Activated effector memory CD4-positive, alpha-beta T cell treated with Interleukin-2 at 50 U/mL for 16 hours (primary cell): Measurements from ENCODE around the gene OTULIN.

Experiments
- DNase-seq: peaks from one replicate; pipeline ENCODE4 v3.0.0-alpha.2; 2020

The OTULIN gene

GRCh38 chr5:14699159-14699558 lies 34.6 kb downstream of the OTULIN start:
- DNase-seq: no peak

GRCh38 chr5:14699807-14700400 lies 35.4 kb downstream of the OTULIN start:
- DNase-seq: no peak

DNA sequence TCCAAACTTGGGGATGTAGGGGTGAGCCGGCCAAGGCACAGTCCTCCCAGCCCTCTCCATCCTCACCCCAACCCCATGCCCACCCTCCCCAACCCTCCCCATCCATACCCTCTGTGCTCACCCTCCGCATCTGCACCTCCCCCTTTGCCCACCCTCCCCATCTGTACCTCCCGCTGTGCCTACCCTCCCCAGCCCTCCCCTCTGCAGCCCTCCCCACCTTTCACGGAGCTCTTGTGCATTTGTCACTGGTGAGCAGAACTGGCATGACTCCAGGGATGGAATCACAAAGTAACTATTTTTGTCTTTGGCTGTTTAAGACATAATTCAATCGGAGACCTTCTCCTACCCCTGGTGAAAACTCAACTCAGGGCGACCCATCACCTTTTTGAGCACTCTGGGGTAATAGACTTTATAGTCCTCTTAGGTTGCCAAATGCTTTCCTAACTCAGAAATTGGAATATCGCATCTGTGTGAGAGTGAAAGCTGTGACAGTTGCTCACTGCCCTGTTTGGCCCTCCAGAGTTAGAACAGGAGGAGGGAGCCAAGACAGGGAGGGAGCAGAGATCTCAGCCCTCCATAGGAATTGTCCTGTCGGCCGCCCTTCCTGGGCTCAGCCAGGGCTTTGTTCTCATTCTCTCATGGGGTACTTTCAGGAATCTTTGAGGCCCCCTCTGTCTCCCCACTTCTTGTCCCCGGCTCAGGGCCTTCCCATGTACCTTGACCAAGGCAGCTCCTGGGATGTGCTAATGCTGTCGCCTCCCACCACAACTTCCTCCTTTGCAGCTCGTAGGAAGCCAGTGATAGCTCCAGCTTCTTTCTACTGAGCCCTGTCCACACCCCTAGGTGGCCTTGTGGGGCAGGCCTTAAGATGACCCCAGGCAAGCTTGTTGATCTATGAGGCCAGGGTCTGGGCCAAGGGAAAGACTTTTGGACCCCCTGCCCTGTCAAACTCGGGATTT lies 36.2 kb downstream of the OTULIN start:
- DNase-seq: no peak

DNA sequence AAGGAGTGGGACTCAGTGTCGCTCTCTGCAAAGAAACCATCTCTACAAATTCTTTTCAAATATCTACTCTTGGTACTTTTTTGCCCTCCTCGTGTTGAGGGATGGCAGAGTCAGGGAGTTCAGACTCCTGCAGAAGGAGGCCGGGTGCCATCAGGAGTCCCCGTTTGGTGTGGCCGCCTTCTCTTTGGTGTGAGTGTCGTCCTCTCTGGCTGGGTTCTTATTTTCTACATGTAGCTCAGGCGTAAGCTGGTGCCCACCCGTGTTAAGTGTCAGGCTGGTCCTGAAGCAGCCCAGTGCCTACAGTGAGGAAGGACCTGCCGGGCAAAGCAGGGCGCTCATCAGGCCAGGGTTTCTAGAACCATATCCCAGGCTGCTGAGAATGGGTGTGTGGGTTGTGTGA lies 37.0 kb downstream of the OTULIN start:
- DNase-seq: no peak

DNA sequence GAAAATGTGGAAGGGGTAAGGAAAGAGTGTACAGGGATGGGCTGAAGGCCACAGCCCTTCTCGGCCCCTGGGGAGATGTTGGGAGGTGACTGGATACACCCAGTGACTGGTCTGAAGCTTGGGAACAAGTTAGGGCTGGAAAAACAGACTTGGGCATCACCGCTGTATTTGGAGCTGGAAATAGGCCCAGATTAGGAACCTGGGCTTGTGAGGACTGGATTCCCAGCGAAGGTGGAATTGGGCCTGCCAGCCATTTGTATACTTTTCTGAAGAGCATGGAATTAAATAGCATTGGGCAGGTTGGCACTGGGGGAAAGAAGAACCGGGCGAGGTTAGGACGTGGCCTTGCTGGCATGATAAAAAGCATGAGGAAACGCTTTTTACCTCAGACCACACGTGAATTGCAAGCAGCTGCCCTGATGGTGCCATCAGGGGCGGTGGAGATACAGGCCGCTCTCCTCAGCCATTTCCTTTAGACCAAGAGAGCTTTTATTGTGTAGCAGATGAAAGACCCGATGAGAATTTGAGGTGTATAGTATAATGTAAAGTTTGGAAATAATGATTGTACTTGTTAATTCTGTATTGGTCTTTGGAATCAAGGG lies 37.8 kb downstream of the OTULIN start:
- DNase-seq: no peak

- no peak for DNase-seq
Observed at GRCh38 chr5:14705556-14705955, 41.0 kb downstream of the OTULIN start.

- DNase-seq: peak; percentile 28
Observed at GRCh38 chr5:14706615-14707021, 42.1 kb downstream of the OTULIN start.

- DNase-seq: no peak
Observed at GRCh38 chr5:14707811-14708390, 43.4 kb downstream of the OTULIN start.

DNA sequence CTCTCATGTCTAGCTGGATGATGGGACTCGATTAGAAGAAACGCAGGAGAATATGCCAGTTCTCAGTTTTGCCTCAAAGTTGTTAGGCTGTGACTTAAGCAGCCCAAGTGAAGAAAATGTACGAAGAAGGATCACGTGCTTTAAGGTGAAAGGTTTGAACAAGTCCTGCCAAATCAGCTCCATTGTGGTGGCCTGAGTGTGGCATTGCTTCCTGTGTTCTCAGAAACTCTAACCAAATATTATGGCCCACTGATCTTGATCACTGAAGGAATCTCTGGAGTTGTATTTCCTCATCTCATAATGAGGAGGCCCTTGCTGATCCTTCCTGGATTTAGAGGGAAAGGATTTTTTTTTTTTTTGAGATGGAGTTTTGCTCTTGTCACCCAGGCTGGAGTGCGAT lies 44.0 kb downstream of the OTULIN start:
- DNase-seq: no peak

GRCh38 chr5:14710313-14710994 lies 45.9 kb downstream of the OTULIN start:
- DNase-seq: no peak

- DNase-seq: no peak
Observed at GRCh38 chr5:14712131-14712530, 47.6 kb downstream of the OTULIN start.

GRCh38 chr5:14712666-14713065 lies 48.1 kb downstream of the OTULIN start:
- DNase-seq: no peak

- DNase-seq: no peak
Observed at GRCh38 chr5:14713476-14714390, 49.2 kb downstream of the OTULIN start.

- no peak for DNase-seq
Observed at GRCh38 chr5:14714706-14715105, 50.2 kb downstream of the OTULIN start.

DNA sequence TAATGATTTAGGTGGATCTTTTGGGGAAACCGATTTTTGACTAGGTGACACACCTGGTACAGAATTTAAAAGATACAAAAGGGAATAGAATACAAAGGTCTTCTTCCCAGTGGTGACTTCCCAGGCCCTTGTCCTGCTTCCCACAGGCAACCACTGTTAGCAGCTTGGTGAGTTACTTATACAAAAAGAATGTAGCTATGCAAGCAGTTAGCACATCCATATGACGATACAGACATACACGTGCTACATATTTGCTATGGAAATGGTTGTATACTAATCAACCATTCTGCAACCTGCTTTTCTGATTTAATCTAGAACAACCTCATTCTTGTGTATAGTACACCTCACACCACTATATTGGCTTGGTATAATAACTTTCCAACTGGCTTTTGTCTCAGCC lies 51.0 kb downstream of the OTULIN start:
- DNase-seq: no peak

DNA sequence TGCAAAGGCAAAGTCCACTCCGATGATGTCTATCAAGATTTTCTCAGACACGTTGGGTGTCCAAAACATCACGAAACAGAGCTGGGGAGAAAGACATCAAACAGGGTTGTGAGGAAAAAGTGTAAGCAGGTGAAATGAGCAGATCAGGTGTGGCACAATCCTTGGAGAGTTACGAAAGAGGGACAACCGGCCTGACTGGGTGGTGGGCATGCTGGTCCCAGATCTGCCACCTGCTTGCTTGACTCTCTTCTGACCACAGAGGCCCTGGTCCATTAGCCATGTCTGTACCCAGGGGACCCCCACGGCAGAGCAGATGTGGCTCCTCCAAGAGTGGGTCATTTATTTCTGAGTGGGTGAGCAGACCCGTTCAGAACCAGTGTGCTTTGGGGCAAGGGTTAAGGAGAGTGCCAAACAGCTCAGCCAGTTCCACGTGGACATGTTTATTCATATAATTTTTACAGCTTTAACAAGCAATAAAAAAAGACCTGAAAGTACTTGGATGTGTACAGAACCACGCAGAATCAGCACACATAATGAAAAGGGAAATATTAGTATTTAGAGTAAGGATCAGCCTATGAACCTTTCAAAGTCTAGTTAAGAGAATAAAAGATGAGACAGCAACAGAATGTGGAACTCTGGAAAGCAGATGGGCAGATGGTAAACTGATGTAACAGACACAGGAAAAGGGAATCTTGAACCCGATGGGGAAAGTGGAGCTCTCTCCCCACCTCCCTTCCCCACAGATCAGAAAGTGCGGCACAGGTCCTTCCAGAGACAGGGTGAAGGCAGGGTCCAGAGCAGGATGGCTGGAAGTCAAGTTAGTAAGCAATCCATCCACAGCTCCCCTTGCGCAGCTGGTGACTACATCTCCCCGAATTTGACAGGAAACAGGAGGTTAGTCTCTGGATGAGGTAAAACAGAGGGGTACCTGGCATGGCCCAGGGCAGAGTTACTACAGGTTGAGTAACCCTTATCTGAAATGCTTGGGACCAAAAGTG lies 52.5 kb downstream of the OTULIN start:
- DNase-seq: no peak

GRCh38 chr5:14718778-14719177 lies 54.3 kb downstream of the OTULIN start:
- DNase-seq: no peak

DNA sequence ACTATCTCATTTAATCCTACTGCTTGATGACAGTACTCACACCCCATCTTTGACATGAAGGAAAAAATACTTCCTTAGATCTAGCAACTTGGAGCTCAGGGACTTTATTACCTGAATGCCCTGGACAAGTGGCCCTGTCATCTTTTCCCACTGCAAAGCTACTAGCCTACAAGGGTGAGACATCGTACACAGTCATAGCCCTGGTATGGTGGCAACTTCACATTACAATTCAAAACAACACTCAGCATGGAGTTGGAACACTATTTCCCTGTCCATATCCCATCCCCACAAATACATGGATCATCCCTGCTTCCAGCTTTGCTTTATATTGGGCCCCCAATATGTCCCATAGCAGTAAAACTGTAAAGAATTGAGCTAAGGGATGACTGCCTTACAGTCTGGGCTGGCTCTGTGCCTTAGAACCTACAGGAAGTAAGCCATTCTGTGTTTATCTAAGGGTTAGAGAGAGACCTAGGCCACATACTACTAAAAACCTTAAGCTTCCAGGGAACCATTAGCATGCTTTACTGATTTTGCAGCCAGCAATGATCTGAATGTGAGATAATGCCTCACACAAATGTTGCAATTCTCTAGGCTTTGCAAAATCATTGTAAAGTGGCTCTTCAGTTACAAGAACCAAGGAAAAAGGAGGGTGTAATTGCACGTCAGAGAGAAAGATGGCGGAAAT lies 55.9 kb downstream of the OTULIN start:
- no peak for DNase-seq

GRCh38 chr5:14721990-14722656 lies 57.6 kb downstream of the OTULIN start:
- DNase-seq: no peak
